Transverse colon (tissue), 4 donors: ENCODE data around the gene ARHGAP18. TPM values are rescaled to one million over a fixed set of nuclear protein-coding genes. Genes with fewer than 3 reads are reported as not detected.

Experiments
- DNase-seq: peaks from one replicate; pipeline ENCODE4 v3.0.0-alpha.2; 2019
- H3K27ac ChIP-seq, 4 donors: fragments of 200-600 bp; sonication (generic); 2 replicates each; pipeline ENCODE4 v1.5.1; 2016 to 2018; ENCODE audit warnings: inconsistent platforms in 4 of 4
- H3K27me3 ChIP-seq: fragments of 200-600 bp; sonication (generic); 2 replicates; pipeline ENCODE4 v1.5.1; 2017; ENCODE audit warnings: inconsistent platforms
- H3K36me3 ChIP-seq, 4 donors: fragments of 200-600 bp; sonication (generic); 2 replicates each; pipeline ENCODE4 v1.5.1; 2017 to 2019; ENCODE audit warnings: inconsistent platforms in 4 of 4
- H3K4me1 ChIP-seq, 4 donors: fragments of 200-600 bp; sonication (generic); 2 replicates each; pipeline ENCODE4 v1.5.1; 2017 to 2020; ENCODE audit warnings: inconsistent platforms in 4 of 4
- H3K4me3 ChIP-seq, 4 donors: fragments of 200-600 bp; sonication (generic); 1 replicate in 1 of 4; 2 replicates in 3 of 4; pipeline versions ENCODE4 v1.5.1 to v1.6.1; 2017 to 2019; ENCODE audit warnings: inconsistent platforms in 4 of 4
- H3K9me3 ChIP-seq, 2 donors: fragments of 200-600 bp; sonication (generic); 2 replicates each; pipeline ENCODE4 v1.5.1; 2017 to 2019; ENCODE audit warnings: inconsistent platforms in 2 of 2
- EP300 ChIP-seq: sonication (generic); formaldehyde crosslinking; IDR thresholded peaks from one replicate; pipeline ENCODE4 v1.6.1; 2017; ENCODE audit warnings: antibody characterized with exemption, low read depth
- POLR2A ChIP-seq: fragments of 450-650 bp; IDR thresholded peaks from one replicate; pipeline ENCODE4 v1.6.1; 2016; ENCODE audit warnings: antibody characterized with exemption, mild to moderate bottlenecking, moderate library complexity
- POLR2AphosphoS5 ChIP-seq, 3 donors: sonication (generic); formaldehyde crosslinking; IDR thresholded peaks; one replicate each; pipeline ENCODE4 v1.6.1; 2016; ENCODE audit warnings: antibody characterized with exemption in 3 of 3
- WGBS, 2 donors: methylation state at CpG; one replicate each; pipeline ENCODE4 v1.1.5; 2018; ENCODE audit warnings: low coverage in 1 of 2; 5-methylcytosine and 5-hydroxymethylcytosine counted together
- in situ Hi-C, 4 donors: fragments of 200-750 bp; cut with MboI; loops; one replicate each; pipeline versions ENCODE4 v1.15.0 to v1.15.1; 2017; ENCODE audit warnings: low sequenced_read_pairs in 3 of 4, low pct_ligation_motif_present in 1 of 4, low pct_unique_long_range_greater_than_20kb in 1 of 4
- intact Hi-C: fragments of 100-400 bp; cut with DNase I; formaldehyde crosslinking; loops from one replicate; pipeline ENCODE4 v1.15.1; 2023; ENCODE audit warnings: low total_unique reads
- total RNA-seq, 4 donors: library from RNA; depleted of rRNA; stranded (reverse); fragments of >200 nt; gene quantifications; one replicate each; pipeline ENCODE4 v1.1.0, GENCODE V29; 2016
- TF ChIP-seq, protein P1 (sequence below), 5 experiments: fragments of 200-600 bp in 3 of 5; fragments of 450-650 bp in 2 of 5; sonication (generic) in 3 of 5; IDR thresholded peaks; 1 replicate in 2 of 5; 2 replicates in 3 of 5; pipeline ENCODE4 v1.5.1; 2016 to 2017; ENCODE audit warnings: antibody characterized with exemption in 5 of 5, inconsistent platforms in 3 of 5, mild to moderate bottlenecking in 2 of 5, moderate library complexity in 1 of 5

ARHGAP18 gene
- total RNA-seq, 4 donors from 2014 or later: 5.2 to 21.8 (median 13.0) TPM

DNA sequence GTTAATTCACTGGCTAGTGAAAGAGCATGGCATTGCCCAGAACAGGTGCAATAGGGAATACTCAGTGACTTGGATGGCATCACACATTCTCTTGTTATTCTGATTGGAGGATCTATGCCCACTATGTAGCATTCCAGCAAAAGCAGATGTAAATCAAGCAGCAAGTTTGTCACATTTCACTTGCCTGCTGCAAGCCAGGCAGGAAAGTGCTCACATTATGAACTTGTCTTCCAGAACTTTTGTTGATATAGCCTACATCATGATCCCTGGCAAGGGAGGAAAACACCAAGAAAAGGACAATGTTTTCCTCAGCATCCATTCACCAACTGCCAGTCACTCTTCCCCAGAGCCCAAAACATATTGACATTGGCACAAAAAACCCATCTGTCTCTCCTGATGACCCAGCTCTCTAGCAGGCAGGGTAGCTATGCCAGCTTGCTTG lies 77.8 kb downstream of the ARHGAP18 start:
- no peak overlapping the region for H3K4me3 ChIP-seq
- no peak for DNase-seq
- H3K27ac ChIP-seq: no peak overlapping the region
- intact Hi-C loops: no loop called here
- no peaks in the 10 kb centered on the region for H3K27me3 ChIP-seq
- H3K4me1 ChIP-seq: peaks cover 0 to 18% (median 9%) of the 10 kb centered on the region in 4 donors
- H3K36me3 ChIP-seq: no peaks in the 10 kb centered on the region
- H3K9me3 ChIP-seq: no peaks in the 10 kb centered on the region
- in situ Hi-C loops: no loop called here
- no peak for TF ChIP-seq EP300
- TF ChIP-seq, protein P1, sequence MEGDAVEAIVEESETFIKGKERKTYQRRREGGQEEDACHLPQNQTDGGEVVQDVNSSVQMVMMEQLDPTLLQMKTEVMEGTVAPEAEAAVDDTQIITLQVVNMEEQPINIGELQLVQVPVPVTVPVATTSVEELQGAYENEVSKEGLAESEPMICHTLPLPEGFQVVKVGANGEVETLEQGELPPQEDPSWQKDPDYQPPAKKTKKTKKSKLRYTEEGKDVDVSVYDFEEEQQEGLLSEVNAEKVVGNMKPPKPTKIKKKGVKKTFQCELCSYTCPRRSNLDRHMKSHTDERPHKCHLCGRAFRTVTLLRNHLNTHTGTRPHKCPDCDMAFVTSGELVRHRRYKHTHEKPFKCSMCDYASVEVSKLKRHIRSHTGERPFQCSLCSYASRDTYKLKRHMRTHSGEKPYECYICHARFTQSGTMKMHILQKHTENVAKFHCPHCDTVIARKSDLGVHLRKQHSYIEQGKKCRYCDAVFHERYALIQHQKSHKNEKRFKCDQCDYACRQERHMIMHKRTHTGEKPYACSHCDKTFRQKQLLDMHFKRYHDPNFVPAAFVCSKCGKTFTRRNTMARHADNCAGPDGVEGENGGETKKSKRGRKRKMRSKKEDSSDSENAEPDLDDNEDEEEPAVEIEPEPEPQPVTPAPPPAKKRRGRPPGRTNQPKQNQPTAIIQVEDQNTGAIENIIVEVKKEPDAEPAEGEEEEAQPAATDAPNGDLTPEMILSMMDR (IDR thresholded peaks at IDR 0.05): no peak
- TF ChIP-seq POLR2AphosphoS5 (IDR thresholded peaks at IDR 0.05): no peak
- no peak for TF ChIP-seq POLR2A

DNA sequence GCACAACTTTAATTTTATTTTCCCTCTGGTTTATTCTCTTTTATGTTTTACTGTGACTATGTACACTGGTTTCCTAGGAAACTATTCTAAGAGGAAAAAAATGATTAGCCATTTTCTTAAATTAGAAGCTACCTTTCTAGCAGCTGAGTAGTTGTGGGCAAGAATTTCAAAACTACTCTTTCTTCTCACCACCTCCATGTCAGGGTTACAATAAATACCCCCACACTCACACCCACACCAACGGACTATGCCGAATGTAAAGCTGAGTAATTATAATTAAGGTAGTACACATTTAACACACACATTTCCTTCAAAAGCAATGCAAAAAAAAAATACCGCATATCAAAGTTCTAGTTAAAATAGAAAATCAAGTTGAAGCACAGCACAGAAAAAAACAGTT lies 78.9 kb downstream of the ARHGAP18 start:
- WGBS, 2 donors: 61 to 78% methylated on average over 3 of the region's 3 CpGs
- intact Hi-C loops: no loop called here

GRCh38 chr6:129630596-129630995 lies 79.4 kb downstream of the ARHGAP18 start:
- Histone ChIP-seq H3K27ac (no peak overlapping the region), H3K27me3 (no peaks in the 10 kb centered on the region), H3K4me3 (no peak overlapping the region), H3K4me1 (peaks cover 0 to 18% (median 9%) of the 10 kb centered on the region in 4 donors), H3K36me3 (no peaks in the 10 kb centered on the region), H3K9me3 (no peaks in the 10 kb centered on the region)
- no peak for TF ChIP-seq EP300
- TF ChIP-seq POLR2A: no peak
- TF ChIP-seq, protein P1 (IDR thresholded peaks at IDR 0.05): no peak
- no peak for TF ChIP-seq POLR2AphosphoS5 (IDR thresholded peaks at IDR 0.05)
- 43 to 87% methylated on average over 1 of the region's 1 CpG for WGBS, 2 donors
- no peak for DNase-seq
- intact Hi-C loops: no loop called here
- in situ Hi-C loops: no loop called here

More for the DNA sequence above, 78.9 kb downstream of the ARHGAP18 start:
- in situ Hi-C loops: no loop called here
- Histone ChIP-seq H3K4me1 (peaks cover 0 to 18% (median 9%) of the 10 kb centered on the region in 4 donors), H3K36me3 (no peaks in the 10 kb centered on the region), H3K27me3 (no peaks in the 10 kb centered on the region), H3K9me3 (no peaks in the 10 kb centered on the region), H3K4me3 (no peak overlapping the region), H3K27ac (no peak overlapping the region)
- TF ChIP-seq POLR2A (no peak), POLR2AphosphoS5 (IDR thresholded peaks at IDR 0.05) (no peak), EP300 (no peak)
- TF ChIP-seq, protein P1 (IDR thresholded peaks at IDR 0.05): no peak
- no peak for DNase-seq

GRCh38 chr6:129628101-129628815 lies 81.7 kb downstream of the ARHGAP18 start:
- no peak for DNase-seq
- no peaks in the 10 kb centered on the region for H3K9me3 ChIP-seq
- WGBS, 2 donors: 89 to 96% methylated on average over 2 of the region's 2 CpGs
- H3K4me1 ChIP-seq: no peaks in the 10 kb centered on the region
- TF ChIP-seq POLR2AphosphoS5 (IDR thresholded peaks at IDR 0.05) (no peak), EP300 (no peak), POLR2A (no peak)
- TF ChIP-seq, protein P1 (IDR thresholded peaks at IDR 0.05): no peak
- intact Hi-C loops: no loop called here
- no peaks in the 10 kb centered on the region for H3K36me3 ChIP-seq
- in situ Hi-C loops: no loop called here
- no peak overlapping the region for H3K27ac ChIP-seq
- no peak overlapping the region for H3K4me3 ChIP-seq
- no peaks in the 10 kb centered on the region for H3K27me3 ChIP-seq
